AG04450 (cell line): ENCODE results near the gene CYB5B. TPM values are rescaled to one million over a fixed set of nuclear protein-coding genes. Genes with fewer than 3 reads are reported as not detected.
A peak's percentile ranks its signal among the peaks of the same experiment; 100 is the strongest.

ENCODE experiments used
- CTCF ChIA-PET: fragments of 300-600, 350-600 bp; formaldehyde crosslinking; extraction: SDS; loops from one replicate; lab custom pipeline; 2022; ENCODE audit warnings: antibody characterized with exemption, inconsistent platforms; lab: Charles Lee
- POLR2A ChIA-PET: fragments of 350-600 bp; formaldehyde crosslinking; extraction: SDS; loops from one replicate; lab custom pipeline; 2021; ENCODE audit warnings: antibody characterized with exemption, inconsistent platforms; lab: Yijun Ruan, JAX
- DNase-seq: peaks from one replicate; pipeline ENCODE4 v3.0.0-alpha.2; 2011; ENCODE audit warnings: low read depth, low spot score
- H3K27ac ChIP-seq: one replicate; pipeline ENCODE4 v1.5.1; 2012; ENCODE audit warnings: low read depth, low read length, control low read depth
- H3K27me3 ChIP-seq: one replicate; pipeline ENCODE4 v1.6.0; 2012; ENCODE audit warnings: low read length; ENCODE audit not compliant: control insufficient read depth, insufficient read depth
- H3K4me3 ChIP-seq: 2 replicates; pipeline ENCODE4 v1.5.1; 2011; ENCODE audit warnings: mild to moderate bottlenecking, low read depth, low read length, control low read depth
- H3K9me3 ChIP-seq: 2 replicates; pipeline ENCODE4 v1.5.1; 2012; ENCODE audit warnings: low read length; ENCODE audit not compliant: control insufficient read depth, insufficient read depth
- CTCF ChIP-seq: IDR thresholded peaks from 2 replicates; pipeline ENCODE4 v1.5.1; 2011; ENCODE audit warnings: low read depth, low read length, control low read depth, inconsistent platforms
- polyA plus RNA-seq: library from polyadenylated mRNA; depleted of rRNA; stranded (reverse); fragments of >200 nt; gene quantifications from 2 replicates; pipeline ENCODE4 v1.2.3, GENCODE V29; 2011

The CYB5B gene
- polyA plus RNA-seq, 1 experiment, result 148 TPM

GRCh38 chr16:69406780-69407331, 17.6 kb upstream of the CYB5B start:
- DNase-seq, result no peak
- no peak for TF ChIP-seq CTCF
- POLR2A ChIA-PET, result no interaction called here
- CTCF ChIA-PET, result no interaction called here
- no peaks in the 10 kb centered on the region for H3K9me3 ChIP-seq
- H3K4me3 ChIP-seq, result no peak overlapping the region
- no peak overlapping the region for H3K27ac ChIP-seq
- H3K27me3 ChIP-seq, result no peaks in the 10 kb centered on the region

- CTCF ChIA-PET, result no interaction called here
These were observed 16.6 kb upstream of the CYB5B start for GRCh38 chr16:69407702-69408323.

GRCh38 chr16:69408475-69408874, 15.9 kb upstream of the CYB5B start:
- Histone ChIP-seq H3K4me3 (no peak overlapping the region), H3K27me3 (no peaks in the 10 kb centered on the region), H3K27ac (no peak overlapping the region), H3K9me3 (no peaks in the 10 kb centered on the region)
- ChIA-PET POLR2A (no interaction called here), CTCF (interaction anchor here (1.0 to 1.2 kb wide), 2 partner anchors 10 to 13 kb away, joined by 3 to 4 read pairs; no protein-coding TSS in a partner anchor)
- TF ChIP-seq CTCF, result no peak
- no peak for DNase-seq

More at GRCh38 chr16:69407702-69408323, 16.6 kb upstream of the CYB5B start:
- no peak for TF ChIP-seq CTCF
- H3K9me3 ChIP-seq, result no peaks in the 10 kb centered on the region
- POLR2A ChIA-PET, result no interaction called here
- no peak for DNase-seq
- no peaks in the 10 kb centered on the region for H3K27me3 ChIP-seq
- H3K27ac ChIP-seq, result no peak overlapping the region
- H3K4me3 ChIP-seq, result no peak overlapping the region

GRCh38 chr16:69410219-69410990, 14.0 kb upstream of the CYB5B start:
- ChIA-PET CTCF (no interaction called here), POLR2A (interaction anchor here (0.9 kb wide), 2 partner anchors 11 to 14 kb away, joined by 3 to 7 read pairs; no protein-coding TSS in a partner anchor)
- H3K27ac ChIP-seq, result peak overlapping the region; percentile 42
- no peak for TF ChIP-seq CTCF
- no peak overlapping the region for H3K4me3 ChIP-seq
- no peak for DNase-seq
- no peaks in the 10 kb centered on the region for H3K27me3 ChIP-seq
- H3K9me3 ChIP-seq, result no peaks in the 10 kb centered on the region
